ENCODE measurements around the gene DPM2. TPM values are rescaled to one million over a fixed set of nuclear protein-coding genes. Genes with fewer than 3 reads are reported as not detected.

Gene DPM2
- total RNA-seq = 20.9 TPM
- long read RNA-seq, transcript DPM2-203 (3 exons, 928 nt) = minor isoform, 5 of 61 reads
- long read RNA-seq, transcript DPM2-201 (4 exons, 1,542 nt) = minor isoform, 23 of 61 reads
- long read RNA-seq, transcript DPM2-205 (3 exons, 1,662 nt) = major isoform, 24 of 61 reads
- long read RNA-seq, partial matches to known transcripts = 4 of 61 reads
- long read RNA-seq, other reads (novel, unspliced or antisense) = 5 of 61 reads

DNA sequence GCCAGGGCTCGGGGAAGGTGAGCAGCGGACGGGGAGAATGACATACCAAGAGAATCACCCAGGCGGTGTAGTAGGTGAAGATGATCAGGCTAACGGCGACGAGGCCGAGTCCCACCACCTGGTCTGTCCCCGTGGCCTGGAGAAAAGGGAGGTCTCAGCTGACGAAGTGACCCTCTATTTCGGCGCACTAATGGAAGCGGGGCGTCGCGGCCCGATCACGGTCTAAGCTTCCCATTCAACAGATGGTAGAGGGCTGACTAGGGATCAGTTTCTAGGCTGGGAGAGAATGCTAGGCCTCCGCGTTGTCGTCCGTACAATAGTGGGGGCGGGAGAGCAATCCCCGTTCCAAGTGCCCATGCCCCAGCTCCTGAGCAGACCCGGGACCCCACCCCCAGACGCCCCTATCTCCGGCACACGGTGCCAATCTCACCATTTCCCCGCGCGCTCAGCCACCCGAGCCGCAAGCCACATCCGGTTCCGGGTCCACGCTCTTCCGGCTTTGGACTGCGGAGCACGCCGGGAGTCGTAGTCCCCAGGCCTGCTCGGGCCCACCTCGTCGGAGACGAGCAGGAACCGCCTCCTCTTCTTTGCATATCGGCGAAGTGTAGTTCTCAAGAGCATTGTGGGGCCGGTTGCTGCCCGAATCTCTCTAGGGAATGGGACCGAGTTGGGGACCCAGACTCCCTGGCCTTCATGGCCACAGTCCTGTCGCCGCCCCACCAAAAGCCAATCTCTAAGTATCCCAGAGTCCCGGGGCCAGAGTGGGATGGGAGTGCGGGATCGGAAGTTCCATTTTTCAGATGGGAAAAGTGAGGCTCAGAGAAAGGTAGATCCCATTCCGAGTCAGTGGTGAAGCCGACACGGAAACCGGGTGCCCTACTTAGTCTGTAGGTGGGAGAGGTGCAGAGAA is at the start of gene DPM2:
Gene DPM2 (minus strand): TSS at position 467 of the 910 bp plus-strand sequence. CDS start 34 bp downstream, at position 433.
- DNase-seq (ENCODE audit: low spot score) = peak; percentile 95

DNA sequence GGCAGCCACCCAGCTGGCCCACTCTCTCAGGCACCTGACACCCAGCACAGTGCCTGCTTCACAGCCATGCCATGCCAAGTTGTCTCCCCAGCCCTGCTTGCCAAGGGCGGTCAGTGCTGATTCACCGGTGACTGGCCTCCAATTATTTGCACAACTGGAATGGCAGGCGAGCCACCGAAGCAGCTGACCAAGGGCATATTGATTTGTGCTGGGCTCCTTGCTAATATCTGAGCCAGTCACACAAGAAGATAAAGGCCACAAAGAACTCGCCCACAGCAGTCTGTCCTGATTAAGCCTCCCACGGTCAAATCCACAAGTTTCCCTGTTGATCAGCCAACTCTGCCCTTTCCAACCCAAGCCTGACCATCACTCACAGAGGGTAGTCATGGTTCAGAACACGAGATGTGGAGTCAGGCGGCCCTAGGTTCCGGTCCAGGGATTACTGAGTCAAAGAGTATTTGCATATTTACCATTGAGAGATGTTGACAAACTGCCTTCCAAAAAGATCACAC is 49.5 kb upstream of the DPM2 start:
- DNase-seq (ENCODE audit: low spot score) = no peak

- no peak for DNase-seq (ENCODE audit: low spot score)
Observed at GRCh38 chr9:127985011-127985410, 47.4 kb upstream of the DPM2 start.

- no peak for DNase-seq (ENCODE audit: low spot score)
Observed at GRCh38 chr9:127983847-127984289, 46.2 kb upstream of the DPM2 start.

DNA sequence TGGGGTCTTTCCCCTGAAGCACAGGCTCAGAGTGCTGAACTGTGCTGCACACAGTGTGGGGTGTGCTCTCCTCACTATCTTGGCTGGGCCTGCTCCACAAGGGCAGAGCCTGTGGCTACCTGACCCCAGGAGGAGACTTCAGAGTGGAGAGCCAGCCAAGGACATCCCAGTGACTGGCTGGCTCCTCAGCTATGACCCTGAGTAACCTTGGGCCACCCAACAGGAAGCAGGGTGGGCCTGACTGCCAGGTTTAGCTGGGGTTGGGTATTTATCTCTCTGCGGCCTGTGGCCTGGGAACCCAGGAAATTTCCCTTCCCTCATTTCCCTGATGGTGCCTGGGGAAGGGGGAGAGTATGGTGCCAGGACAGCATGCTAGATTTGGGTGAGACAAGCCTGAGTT is 45.3 kb upstream of the DPM2 start:
- no peak for DNase-seq (ENCODE audit: low spot score)

DNA sequence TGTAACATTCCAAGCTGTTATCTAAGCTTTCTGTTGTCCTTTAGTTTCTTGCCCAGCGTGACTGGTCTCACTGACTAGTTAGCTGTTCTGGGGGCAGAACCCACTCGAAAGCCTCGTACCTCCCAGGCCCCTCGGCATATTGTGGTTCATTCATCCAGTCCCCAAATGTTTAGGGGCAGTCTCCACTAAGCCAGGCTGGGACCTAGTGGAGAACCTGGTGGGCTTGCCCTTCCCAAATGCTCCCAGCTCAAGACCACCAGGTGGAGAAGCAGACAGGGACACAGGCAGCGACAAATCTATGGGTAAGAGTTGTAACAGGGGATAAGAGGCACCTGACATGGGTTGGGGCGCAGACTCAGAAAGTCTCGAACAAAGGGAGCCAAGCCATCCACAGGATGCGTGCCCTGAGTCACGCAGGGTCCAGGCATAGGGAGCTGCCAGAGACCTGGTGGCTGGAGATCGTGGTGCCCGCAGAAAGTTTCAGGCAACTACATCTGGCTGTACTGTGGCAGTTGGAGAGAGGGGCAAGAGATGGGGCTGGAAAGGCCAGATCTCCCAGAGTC is 44.0 kb upstream of the DPM2 start:
- no peak for DNase-seq (ENCODE audit: low spot score)

DNA sequence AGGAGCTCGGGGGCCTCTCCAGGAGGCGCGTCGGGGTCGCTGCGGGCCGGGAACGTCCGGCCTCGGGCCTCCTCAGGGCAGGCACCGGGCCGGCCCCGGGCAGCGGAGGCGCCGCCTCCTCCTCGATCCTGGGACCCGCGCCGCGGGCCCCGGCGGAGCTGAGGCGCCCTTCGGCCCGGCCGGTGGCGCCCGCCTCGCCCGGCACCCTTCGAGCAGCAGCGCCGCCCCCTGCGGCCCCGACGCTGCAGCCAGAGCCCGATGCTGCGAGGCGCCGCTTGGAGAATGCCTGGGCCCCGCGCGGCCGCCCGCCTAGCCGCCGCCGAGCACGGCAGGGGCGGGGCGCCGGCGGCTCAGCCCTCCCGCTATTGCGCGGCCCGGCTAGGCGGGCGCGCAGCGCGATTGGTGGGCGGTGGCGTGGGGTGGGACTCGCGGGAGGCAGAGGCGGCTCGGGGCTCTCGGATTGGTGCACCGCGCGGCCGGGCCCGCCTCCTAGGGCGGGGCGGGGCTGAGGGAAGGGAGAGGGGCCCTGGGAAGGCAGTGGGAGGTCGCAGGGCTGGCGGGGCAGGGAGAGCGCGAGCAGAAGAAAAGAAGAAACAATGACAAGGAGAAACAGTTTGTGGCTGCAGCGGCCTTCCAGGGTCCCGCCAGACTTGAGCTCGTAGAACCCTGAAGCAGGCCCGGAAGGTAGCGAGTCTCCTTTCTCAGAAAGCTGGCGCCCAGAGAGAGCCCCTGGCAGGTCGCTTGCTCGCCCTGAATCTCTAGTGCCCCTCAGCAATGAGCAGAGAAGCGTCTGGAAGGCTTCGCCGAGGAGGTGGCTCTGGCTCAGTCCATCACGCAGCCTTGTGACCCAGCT is 43.3 kb upstream of the DPM2 start, which contains the start of gene EEIG1:
Gene EEIG1 (minus strand): TSS at position 284 of the 853 bp plus-strand sequence. CDS start 852 bp downstream, outside the sequence.
- peak; percentile 98 for DNase-seq (ENCODE audit: low spot score)

DNA sequence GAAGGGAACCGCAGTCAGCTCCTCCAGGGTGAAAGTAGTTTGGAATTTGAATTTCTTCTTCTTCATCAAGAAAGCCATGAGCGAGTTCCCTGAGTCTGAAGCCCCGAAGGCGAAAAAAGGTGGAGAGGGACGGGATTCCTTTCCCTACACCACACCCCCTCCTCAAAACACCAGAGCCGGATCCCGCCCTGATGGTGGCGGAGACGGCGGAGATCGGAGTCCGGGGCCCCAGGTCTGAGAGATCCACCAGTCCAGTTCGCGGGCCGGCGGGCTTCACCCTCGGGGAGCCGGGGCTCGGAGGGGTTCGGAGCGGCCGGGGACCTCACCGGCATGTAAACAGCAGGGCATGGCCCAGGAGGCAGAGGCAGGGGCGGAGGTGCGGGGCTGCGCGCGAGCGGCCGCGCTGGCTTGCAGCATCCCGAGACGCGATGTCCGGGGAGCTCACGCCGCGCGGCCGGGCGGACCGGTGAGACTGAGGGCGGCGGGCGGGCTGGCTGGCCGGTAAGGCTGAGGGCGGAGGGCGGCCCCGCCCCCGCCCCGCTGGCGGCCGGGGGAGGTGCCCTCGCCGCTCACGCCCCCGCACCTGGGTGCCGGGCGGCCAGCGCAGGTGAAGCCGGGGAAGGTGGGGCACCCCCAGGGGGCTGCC is 42.5 kb upstream of the DPM2 start:
- DNase-seq (ENCODE audit: low spot score) = no peak

GRCh38 chr9:127979333-127980059 is 41.8 kb upstream of the DPM2 start:
- no peak for DNase-seq (ENCODE audit: low spot score)

DNA sequence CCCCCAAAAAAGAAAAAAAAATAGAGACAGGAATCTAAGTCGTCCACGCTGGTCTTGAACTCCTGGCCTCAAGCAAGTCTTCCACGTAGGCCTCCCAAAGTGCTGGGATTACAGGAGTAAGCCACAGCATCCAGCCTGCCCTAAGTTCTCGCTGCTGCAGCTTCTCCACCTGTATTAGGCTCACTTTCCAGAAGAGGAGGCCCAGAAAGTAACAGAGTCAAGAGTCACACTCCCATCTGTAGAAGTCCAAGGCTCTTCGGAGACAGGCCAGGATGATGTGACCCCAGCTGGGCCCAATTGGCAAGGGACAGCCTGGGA is 41.3 kb upstream of the DPM2 start:
- no peak for DNase-seq (ENCODE audit: low spot score)

- no peak for DNase-seq (ENCODE audit: low spot score)
Observed at GRCh38 chr9:127977884-127978647, 40.4 kb upstream of the DPM2 start.

- DNase-seq (ENCODE audit: low spot score) = no peak
Observed at GRCh38 chr9:127977009-127977883, 39.6 kb upstream of the DPM2 start.

GRCh38 chr9:127976498-127976897 is 38.8 kb upstream of the DPM2 start:
- no peak for DNase-seq (ENCODE audit: low spot score)

GRCh38 chr9:127975376-127976315 is 38.0 kb upstream of the DPM2 start:
- DNase-seq (ENCODE audit: low spot score) = no peak

DNA sequence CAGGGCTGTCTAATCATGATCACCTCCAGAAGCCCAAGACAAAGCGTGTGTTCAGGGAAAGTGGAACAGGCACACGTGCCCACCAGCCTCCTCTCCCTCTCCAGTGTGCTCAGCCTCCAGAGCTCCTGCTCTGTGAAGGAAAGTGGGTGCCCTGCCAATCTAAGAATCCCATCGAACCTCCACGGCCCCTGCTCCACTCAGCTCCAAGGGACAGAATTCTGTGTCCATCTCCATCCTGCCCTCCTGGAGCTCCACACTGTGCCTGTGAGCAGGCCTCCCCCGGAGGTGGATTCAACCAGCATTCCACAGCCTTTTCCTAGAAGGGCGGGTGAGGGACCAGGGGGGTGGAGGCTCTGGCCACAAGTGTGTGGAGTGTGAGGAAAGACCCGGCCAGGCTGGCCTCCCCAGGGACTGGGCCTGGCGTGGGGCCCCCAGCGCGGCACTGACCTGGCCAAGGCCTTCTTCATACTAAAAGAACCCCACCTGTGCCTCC is 37.2 kb upstream of the DPM2 start:
- no peak for DNase-seq (ENCODE audit: low spot score)

DNA sequence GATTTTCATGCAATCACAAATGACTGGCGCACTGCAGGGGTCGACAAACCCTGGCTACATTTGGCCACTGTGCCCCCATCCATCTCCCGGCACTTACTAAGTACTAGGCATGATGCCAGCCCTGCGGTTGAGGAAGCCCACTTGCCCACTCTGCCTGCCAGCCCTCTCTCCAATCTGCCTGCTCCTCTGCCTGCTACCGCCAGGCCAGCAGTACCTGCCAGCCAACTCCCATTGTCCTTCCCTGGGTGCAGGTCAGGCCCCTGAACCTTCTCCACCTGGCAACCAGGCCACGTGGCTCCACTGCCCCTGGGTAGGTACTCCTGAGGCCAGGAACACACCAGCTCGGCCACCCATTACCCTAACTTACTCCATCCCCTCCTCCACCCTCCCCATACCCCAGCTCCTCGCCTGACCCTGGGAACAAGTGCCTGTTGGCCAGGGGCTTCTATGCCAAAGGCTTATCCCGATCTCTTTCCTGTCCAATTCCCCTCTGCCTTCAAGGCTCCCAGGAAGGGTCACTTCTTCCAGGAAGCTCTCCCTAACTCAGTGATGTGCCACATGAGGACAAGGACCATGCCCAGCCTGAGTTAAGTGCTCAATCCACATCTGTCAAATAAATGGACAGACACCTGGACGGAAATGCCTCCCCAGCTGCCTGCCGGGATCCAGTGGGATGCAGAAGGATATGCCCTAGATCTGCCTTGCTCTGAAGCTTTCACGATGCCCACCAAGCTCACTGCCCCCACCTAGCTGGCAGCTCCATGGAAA is 36.5 kb upstream of the DPM2 start:
- DNase-seq (ENCODE audit: low spot score) = no peak
